Measurements from ENCODE around the gene KSR2.
"Not testable (repeated sequence)": the region's sequence is repeated elsewhere in the genome, so short reads cannot be mapped to it uniquely, and the experiment has no call there.

The KSR2 gene

GRCh38 chr12:117968826-117969659, at the start of gene KSR2:
Gene KSR2 (minus strand): TSS chr12:117968990. CDS start chr12:117968255, 735 bp downstream.
- DNase-seq (ENCODE audit: low spot score) = no peak

- DNase-seq (ENCODE audit: low spot score) = no peak
These were observed 49.1 kb upstream of the KSR2 start for GRCh38 chr12:118017926-118018325.

DNA sequence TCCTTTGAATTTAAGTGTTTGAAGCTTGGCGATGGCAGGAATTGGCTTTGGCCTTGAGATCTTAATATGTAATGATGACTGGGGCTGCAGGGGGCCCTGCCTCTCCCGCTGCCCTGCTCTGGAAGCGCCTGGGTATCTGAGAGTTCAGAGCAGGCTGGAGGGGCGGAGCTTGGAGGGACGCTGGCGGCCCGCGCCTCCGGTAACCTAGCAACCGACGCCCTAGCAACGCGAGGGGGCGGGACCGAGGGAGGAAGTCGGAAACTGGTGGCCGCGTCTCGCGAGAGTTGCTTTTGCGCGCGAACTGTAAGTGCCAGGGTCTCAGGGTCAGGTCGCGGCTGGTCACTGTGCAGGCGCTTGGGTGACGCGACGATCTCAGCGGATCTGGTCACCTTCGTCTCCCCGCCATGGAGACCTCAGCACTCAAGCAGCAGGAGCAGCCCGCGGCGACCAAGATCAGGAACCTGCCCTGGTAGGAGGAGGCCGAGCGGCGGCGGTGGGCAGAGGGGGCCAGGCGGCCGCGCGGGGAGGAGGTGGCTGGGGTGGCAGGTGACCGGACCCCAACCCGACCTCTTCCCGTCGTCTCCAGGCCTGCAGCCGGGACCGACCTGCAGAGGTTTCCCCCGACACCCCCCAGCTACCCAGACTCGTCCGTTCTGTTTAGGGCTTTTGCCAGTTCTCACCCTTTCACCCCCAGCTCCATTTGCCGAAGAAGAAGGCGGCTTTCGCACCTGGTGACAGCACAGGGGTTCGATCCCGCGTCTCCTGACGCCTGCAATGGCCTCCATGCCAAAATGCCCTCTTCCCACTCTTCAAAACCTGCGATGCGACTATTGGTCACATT, 47.9 kb upstream of the KSR2 start, which contains the start of gene RFC5:
Gene RFC5, plus strand, starts transcription at position 280 of the 841 bp plus-strand sequence. Its CDS starts 125 bp downstream, at position 405.
- peak; percentile 96 for DNase-seq (ENCODE audit: low spot score)

- DNase-seq (ENCODE audit: low spot score) = no peak
These were observed 47.2 kb upstream of the KSR2 start for GRCh38 chr12:118015944-118016343.

GRCh38 chr12:118015306-118015705, 46.5 kb upstream of the KSR2 start:
- no peak for DNase-seq (ENCODE audit: low spot score)

DNA sequence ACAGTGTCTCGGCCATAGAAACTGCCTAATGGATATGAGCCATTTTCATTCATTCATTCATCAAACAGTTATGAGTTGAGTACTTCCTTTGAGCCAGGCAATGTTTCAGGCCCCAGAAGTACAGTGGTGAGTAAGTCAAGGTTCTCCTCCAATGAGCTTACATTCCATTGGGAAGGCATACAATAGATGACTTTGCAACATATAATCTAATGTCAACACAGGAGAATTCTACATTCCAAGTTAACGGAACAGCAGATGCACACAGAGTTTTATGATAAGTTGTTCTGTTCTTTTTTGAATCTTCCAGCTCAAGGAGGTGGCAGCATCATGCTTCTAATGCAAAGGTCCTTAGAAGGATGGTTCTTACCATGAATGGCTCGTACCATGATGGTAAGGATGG, 44.5 kb upstream of the KSR2 start:
- DNase-seq (ENCODE audit: low spot score) = no peak

- DNase-seq (ENCODE audit: low spot score) = no peak
These were observed 43.2 kb upstream of the KSR2 start for GRCh38 chr12:118011961-118012360.

DNA sequence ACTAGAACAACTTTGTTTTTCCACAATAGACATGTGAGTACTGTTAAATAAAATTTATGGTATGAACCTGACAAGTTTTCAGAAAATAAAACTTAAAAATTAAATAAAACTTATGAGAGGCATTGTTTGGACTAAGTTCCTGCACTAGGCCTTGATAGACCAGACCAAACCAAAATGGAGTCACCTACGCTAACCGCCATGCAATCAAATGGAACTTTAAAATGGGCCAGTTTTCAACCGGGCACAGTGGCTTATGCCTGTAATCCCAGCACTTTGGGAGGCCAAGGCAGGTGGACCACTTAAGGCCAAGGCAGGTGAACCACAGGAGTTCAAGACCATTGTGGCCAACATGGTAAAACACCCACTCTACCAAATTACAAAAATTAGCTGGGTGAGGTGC, 42.6 kb upstream of the KSR2 start:
- DNase-seq (ENCODE audit: low spot score) = no peak

DNA sequence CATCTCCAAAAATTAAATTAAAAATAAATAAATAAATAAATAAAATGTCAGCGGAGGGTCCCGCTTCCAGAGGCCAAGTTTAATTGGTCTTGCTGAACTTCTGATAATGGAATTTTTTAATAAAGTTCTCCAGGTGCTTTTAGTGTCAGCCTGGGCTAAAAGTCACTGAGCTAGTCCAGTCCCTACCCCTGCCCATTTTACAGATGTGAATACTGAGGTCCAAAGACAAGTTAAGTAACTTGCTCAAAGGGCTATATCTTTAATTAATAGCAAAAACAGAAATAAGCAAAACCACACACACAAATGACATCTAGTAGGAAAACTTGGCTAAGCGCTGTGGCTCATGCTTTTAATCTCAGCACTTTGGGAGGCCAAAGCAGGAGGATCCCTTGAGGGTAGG, 42.1 kb upstream of the KSR2 start:
- DNase-seq (ENCODE audit: low spot score) = no peak

DNA sequence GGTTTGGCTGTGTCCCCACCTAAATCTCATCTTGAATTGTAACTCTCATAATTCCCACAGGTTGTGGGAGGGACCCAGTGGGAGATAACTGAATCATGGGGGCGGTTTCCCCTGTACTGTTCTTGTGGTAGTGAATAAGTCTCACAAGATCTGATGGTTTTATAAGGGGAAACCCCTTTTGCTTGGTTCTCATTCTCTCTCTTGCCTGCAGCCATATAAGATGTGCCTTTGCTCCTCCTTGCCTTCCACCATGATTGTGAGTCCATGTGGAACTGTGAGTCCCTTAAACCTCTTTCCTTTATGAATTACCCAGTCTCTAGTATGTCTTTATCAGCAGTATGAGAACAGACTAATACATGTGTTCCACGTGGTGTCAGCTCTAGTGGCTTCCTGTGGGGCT, 31.0 kb upstream of the KSR2 start:
- DNase-seq (ENCODE audit: low spot score) = not testable (repeated sequence)

GRCh38 chr12:117998719-117999118, 29.9 kb upstream of the KSR2 start:
- no peak for DNase-seq (ENCODE audit: low spot score)

DNA sequence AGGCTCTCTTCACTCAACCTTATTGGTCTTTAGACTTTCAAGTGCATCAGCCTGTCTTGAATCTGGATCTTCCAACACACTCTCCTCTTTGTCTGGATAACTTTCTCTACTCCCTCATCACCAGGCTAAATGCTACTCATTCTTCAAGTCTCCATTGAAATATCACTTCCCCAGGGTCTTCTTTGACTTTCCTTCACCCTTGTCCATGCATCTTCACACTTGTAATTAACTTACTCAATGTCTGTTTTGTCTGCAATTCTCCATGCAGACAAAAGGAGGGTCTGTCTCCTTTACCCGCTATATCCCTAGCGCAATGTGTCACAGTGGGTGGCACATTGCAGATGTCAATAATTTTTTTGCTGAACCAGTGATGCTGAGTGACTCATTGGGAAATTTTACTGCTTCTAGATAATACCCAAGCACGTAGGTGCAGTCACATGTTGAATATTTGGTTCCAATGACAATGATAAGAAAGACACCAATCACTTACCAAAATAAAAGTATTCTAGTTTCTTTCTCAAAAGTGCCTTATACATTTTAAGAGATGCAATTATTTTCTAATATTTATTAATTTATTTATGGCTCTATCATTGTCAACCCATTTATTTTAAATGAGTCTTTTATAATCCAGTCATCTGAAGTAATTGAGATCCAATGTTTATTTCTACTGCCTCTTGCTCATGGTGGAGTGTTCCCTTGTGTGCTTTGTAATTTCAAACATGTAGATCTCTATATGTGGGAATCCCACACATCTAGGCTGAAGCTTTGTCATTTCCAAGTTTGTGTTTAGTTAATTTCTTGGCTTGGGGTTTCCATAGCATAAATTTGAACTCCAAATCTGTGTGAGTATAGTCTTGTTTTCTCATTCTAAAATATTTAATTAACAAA, 26.0 kb upstream of the KSR2 start:
- no peak for DNase-seq (ENCODE audit: low spot score)

GRCh38 chr12:117986705-117987469, 18.1 kb upstream of the KSR2 start:
- no peak for DNase-seq (ENCODE audit: low spot score)

GRCh38 chr12:117985182-117985581, 16.4 kb upstream of the KSR2 start:
- DNase-seq (ENCODE audit: low spot score) = no peak

DNA sequence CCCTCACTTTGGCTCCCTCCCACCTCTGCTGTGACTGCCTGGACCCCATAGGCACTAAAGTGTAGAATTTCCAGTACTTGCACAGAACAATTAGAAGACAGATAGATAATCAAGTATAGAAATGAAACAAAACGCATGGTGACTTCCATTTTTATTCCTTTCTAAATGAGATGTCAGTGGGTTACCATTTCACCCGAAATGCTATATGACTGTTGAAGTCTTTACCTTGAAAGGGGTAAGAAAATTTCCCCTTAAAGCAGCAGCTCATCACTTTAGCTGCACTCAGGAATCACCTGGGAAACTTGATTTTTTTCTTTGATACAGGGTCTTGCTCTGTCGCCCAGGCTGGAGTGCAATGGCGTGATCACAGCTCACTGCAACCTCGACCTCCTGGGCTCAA, 12.5 kb upstream of the KSR2 start:
- DNase-seq (ENCODE audit: low spot score) = no peak

DNA sequence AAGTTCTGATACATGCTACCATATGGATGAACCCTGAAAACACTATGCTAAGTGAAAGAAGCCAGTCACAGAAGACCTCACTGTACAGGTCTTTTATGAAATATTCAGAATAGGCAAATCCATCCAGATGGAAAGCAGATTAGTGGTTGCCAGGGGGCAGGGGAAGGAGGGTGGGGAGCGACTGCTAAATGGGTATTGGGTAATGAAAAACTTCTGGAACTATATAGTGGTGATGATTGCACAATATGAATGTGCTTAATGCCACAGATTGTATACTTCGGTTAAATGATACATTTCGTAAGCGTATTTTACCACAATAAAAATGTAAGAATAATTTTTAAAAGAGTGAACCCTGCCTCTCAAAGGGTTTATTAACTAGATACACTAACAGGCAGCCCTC, 11.8 kb upstream of the KSR2 start:
- DNase-seq (ENCODE audit: low spot score) = no peak

- DNase-seq (ENCODE audit: low spot score) = no peak
These were observed 8.6 kb upstream of the KSR2 start for GRCh38 chr12:117977373-117977772.

DNA sequence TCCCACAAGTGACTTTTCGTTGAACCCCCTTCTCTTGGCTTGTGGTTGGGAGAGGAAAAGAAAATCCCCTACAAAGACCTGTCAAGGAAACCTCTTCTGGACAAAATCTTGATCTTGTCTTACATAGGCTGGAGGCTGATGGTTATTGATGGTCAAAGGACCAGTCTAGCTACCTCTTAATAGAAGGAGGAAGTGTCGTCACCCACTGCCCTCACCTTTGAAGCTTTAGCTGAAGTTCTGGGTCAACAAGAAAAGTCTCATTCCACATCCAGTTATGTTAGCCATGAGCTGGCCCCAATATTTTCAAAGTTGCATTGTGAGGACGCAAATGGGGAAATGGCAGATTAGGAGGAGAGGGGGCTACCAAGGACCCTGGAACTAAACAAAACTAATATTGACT, 6.2 kb upstream of the KSR2 start:
- DNase-seq (ENCODE audit: low spot score) = no peak

DNA sequence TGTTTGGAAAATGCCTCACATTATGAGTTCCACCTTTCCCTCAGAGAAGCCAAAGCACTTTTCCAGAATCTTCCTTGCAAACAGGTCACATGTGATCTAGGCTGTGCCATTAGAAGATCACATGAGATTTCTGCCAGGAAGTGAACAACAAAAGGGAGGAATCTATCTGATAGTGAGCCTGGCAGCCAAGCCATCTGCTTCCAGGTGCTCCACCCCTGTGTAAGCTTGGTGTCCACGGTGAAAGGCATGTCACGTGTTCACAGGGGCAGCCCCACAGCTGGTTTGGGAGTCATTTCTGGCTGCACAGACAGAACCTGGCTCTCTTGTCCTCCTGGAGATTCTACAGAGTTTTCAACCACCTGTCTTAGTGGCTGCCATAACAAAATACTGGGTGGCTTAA, 3.5 kb upstream of the KSR2 start:
- DNase-seq (ENCODE audit: low spot score) = no peak

GRCh38 chr12:117970334-117970733, 1.5 kb upstream of the KSR2 start:
- DNase-seq (ENCODE audit: low spot score) = no peak

GRCh38 chr12:117968151-117968789, 520 bp downstream of the KSR2 start:
- DNase-seq (ENCODE audit: low spot score) = no peak

Data from hematopoietic multipotent progenitor cell treated with erythropoietin and hydrocortisone succinate and interleukin-3 and kit ligand, for 17 days (in vitro differentiated cells).